HepG2 (cell line): ENCODE measurements around the gene HELZ2. TPM values are rescaled to one million over a fixed set of nuclear protein-coding genes. Genes with fewer than 3 reads are reported as not detected.

Source experiments
- ARID2 ChIP-seq: sonication (generic); formaldehyde crosslinking; IDR thresholded peaks from 2 replicates; pipeline ENCODE4 v1.8.1; 2022; ENCODE audit warnings: mild to moderate bottlenecking, missing genetic modification reagents, borderline replicate concordance
- ATRX ChIP-seq: sonication (generic); formaldehyde crosslinking; IDR thresholded peaks from 2 replicates; pipeline ENCODE4 v1.4.0; 2020; ENCODE audit warnings: missing genetic modification reagents, borderline replicate concordance
- CREB3 ChIP-seq: sonication (generic); formaldehyde crosslinking; IDR thresholded peaks from 2 replicates; pipeline ENCODE4 v1.5.0; 2020; ENCODE audit warnings: missing genetic modification reagents
- E2F5 ChIP-seq: sonication (generic); formaldehyde crosslinking; conservative IDR thresholded peaks from 2 replicates; pipeline ENCODE4 v1.4.0; 2020; ENCODE audit warnings: missing genetic modification reagents
- GMEB1 ChIP-seq: sonication (generic); formaldehyde crosslinking; IDR thresholded peaks from 2 replicates; pipeline ENCODE4 v1.5.1; 2020; ENCODE audit warnings: missing genetic modification reagents, mild to moderate bottlenecking, borderline replicate concordance
- NCOA5 ChIP-seq: sonication (generic); formaldehyde crosslinking; IDR thresholded peaks from 2 replicates; pipeline ENCODE4 v1.4.0; 2020; ENCODE audit warnings: missing genetic modification reagents
- ONECUT2 ChIP-seq: sonication (generic); formaldehyde crosslinking; IDR thresholded peaks from 2 replicates; pipeline ENCODE4 v1.4.0; 2020; ENCODE audit warnings: missing genetic modification reagents
- POGK ChIP-seq: sonication (generic); formaldehyde crosslinking; conservative IDR thresholded peaks from 2 replicates; pipeline ENCODE4 v1.8.0; 2022; ENCODE audit warnings: mild to moderate bottlenecking, moderate library complexity, missing genetic modification reagents
- TAF1 ChIP-seq: sonication (generic); formaldehyde crosslinking; IDR thresholded peaks from 2 replicates; pipeline ENCODE4 v1.4.0; 2020; ENCODE audit warnings: missing genetic modification reagents
- ZBTB46 ChIP-seq: sonication (generic); formaldehyde crosslinking; IDR thresholded peaks from 2 replicates; pipeline ENCODE4 v1.4.0; 2020; ENCODE audit warnings: mild to moderate bottlenecking, missing genetic modification reagents, borderline replicate concordance
- ZMAT3 ChIP-seq: sonication (generic); formaldehyde crosslinking; conservative IDR thresholded peaks from 2 replicates; pipeline ENCODE4 v1.7.0; 2021; ENCODE audit warnings: missing genetic modification reagents
- ZNF101 ChIP-seq: sonication (generic); formaldehyde crosslinking; IDR thresholded peaks from 2 replicates; pipeline ENCODE4 v1.4.0; 2020; ENCODE audit warnings: mild to moderate bottlenecking, low read depth, missing genetic modification reagents, borderline replicate concordance
- ZNF17 ChIP-seq: sonication (generic); formaldehyde crosslinking; IDR thresholded peaks from 2 replicates; pipeline ENCODE4 v1.5.0; 2020; ENCODE audit warnings: mild to moderate bottlenecking, missing genetic modification reagents
- ZNF225 ChIP-seq: sonication (generic); formaldehyde crosslinking; IDR thresholded peaks from 2 replicates; pipeline ENCODE4 v1.4.0; 2020; ENCODE audit warnings: mild to moderate bottlenecking, missing genetic modification reagents
- ZNF354B ChIP-seq: sonication (generic); formaldehyde crosslinking; IDR thresholded peaks from 2 replicates; pipeline ENCODE4 v1.8.0; 2022; ENCODE audit warnings: mild to moderate bottlenecking, missing genetic modification reagents
- ZNF530 ChIP-seq: sonication (generic); formaldehyde crosslinking; IDR thresholded peaks from 2 replicates; pipeline ENCODE4 v1.5.0; 2020; ENCODE audit warnings: low read depth, mild to moderate bottlenecking, missing genetic modification reagents
- ZNF563 ChIP-seq: sonication (generic); formaldehyde crosslinking; IDR thresholded peaks from 2 replicates; pipeline ENCODE4 v1.8.0; 2022; ENCODE audit warnings: mild to moderate bottlenecking, moderate library complexity, missing genetic modification reagents
- ZNF597 ChIP-seq: sonication (generic); formaldehyde crosslinking; IDR thresholded peaks from 2 replicates; pipeline ENCODE4 v1.5.0; 2020; ENCODE audit warnings: missing genetic modification reagents
- ZNF850 ChIP-seq: sonication (generic); formaldehyde crosslinking; conservative IDR thresholded peaks from 2 replicates; pipeline ENCODE4 v1.9.0; 2021; ENCODE audit warnings: mild to moderate bottlenecking, missing genetic modification reagents
- ZSCAN21 ChIP-seq: sonication (generic); formaldehyde crosslinking; IDR thresholded peaks from 2 replicates; pipeline ENCODE4 v1.8.0; 2022; ENCODE audit warnings: mild to moderate bottlenecking, missing genetic modification reagents, moderate library complexity, borderline replicate concordance
- polyA plus RNA-seq, 8 experiments: library from polyadenylated mRNA; depleted of rRNA in 3 of 8; stranded (reverse) in 7 of 8; unstranded in 1 of 8; fragments of >200 nt; fragmentation: Illumina TruSeq in 4 of 8; extraction: Trizol in 4 of 8; gene quantifications; 2 replicates each; pipeline versions ENCODE4 v1.2.1 to v1.2.3, GENCODE V29; 2011 to 2016; ENCODE audit warnings: low read depth in 4 of 8, missing spikeins in 1 of 8, mixed read lengths in 1 of 8; ENCODE audit not compliant: insufficient read depth in 1 of 8
- total RNA-seq, 5 experiments: library from RNA; depleted of rRNA; stranded (reverse); fragments of >200 nt; fragmentation: Illumina TruSeq; extraction: Trizol; gene quantifications; 2 replicates each; pipeline ENCODE4 v1.2.3, GENCODE V29; 2016; ENCODE audit warnings: low read depth in 1 of 5

The HELZ2 gene
- total and polyA plus RNA-seq, 2 of the 13 experiments (the other 11 are each of a cell fraction or from before 2014, with no cell fraction given): 9.6 to 10.1 TPM

GRCh38 chr20:63537525-63538203 is 36.4 kb downstream of the HELZ2 start (continued):
- TF ChIP-seq GMEB1 (CRISPR knock-in tag) (peak; percentile 77), ZNF225 (CRISPR knock-in tag) (peak; percentile 88), ZNF101 (no peak), ZNF850 (CRISPR knock-in tag) (no peak), NCOA5 (CRISPR knock-in tag) (no peak), ZSCAN21 (CRISPR knock-in tag) (peak; percentile 94; the same call in 1 of the 2 replicates), ZNF563 (0 out of 2 replicates have a peak, but pooled peaks have one; percentile 83), ZMAT3 (CRISPR knock-in tag) (peak; percentile 90; the same call in 1 of the 2 replicates), POGK (CRISPR knock-in tag) (peak; percentile 98), E2F5 (peak; percentile 61), ARID2 (CRISPR knock-in tag) (peak; percentile 81; the same call in 1 of the 2 replicates), ONECUT2 (no peak), CREB3 (CRISPR knock-in tag) (no peak; the same call in 1 of the 2 replicates), ZNF17 (no peak), TAF1 (CRISPR knock-in tag) (peak; percentile 25; the same call in 1 of the 2 replicates), ZNF530 (CRISPR knock-in tag) (no peak), ZBTB46 (CRISPR knock-in tag) (peak; percentile 95), ZNF597 (CRISPR knock-in tag) (no peak), ATRX (no peak), ZNF354B (CRISPR knock-in tag) (no peak)
